ENCODE results near the gene SPATA13.

Gene SPATA13

DNA sequence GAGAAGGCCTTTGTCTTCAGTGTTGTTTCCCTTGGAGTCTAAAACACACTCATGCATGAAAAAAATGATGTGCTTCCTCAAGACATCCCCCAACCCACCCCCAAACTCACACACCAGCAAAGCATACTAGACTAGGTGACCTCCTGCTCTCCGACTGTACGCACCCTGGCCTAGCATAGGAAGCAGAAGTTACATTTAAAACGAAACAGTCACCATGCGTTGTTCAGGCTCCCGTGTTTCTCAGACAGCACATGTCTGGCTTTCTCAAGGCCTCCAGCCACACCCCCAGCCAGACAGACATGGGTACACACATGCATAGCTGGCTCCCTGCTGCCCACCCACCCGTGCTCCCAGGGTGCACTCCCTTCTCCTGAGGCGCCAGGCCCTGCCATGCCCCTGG lies 120.2 kb downstream of the SPATA13 start (continued):
- no peak for TF ChIP-seq HOXA7 (CRISPR knock-in tag; IDR thresholded peaks at IDR 0.05; ENCODE audit: borderline replicate concordance)
- TF ChIP-seq ZNF239 (tag by site-specific recombination; IDR thresholded peaks at IDR 0.05), result no peak
- TF ChIP-seq ZNF19 (tag by site-specific recombination; IDR thresholded peaks at IDR 0.05; ENCODE audit: low read depth), result no peak
- no peak for TF ChIP-seq ZBTB17 (tag by site-specific recombination; IDR thresholded peaks at IDR 0.05)
- TF ChIP-seq ZNF169 (tag by site-specific recombination; IDR thresholded peaks at IDR 0.05), result no peak
- TF ChIP-seq, protein P1, sequence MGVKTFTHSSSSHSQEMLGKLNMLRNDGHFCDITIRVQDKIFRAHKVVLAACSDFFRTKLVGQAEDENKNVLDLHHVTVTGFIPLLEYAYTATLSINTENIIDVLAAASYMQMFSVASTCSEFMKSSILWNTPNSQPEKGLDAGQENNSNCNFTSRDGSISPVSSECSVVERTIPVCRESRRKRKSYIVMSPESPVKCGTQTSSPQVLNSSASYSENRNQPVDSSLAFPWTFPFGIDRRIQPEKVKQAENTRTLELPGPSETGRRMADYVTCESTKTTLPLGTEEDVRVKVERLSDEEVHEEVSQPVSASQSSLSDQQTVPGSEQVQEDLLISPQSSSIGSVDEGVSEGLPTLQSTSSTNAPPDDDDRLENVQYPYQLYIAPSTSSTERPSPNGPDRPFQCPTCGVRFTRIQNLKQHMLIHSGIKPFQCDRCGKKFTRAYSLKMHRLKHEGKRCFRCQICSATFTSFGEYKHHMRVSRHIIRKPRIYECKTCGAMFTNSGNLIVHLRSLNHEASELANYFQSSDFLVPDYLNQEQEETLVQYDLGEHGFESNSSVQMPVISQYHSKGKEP (tag by site-specific recombination; IDR thresholded peaks at IDR 0.05), result no peak
- TF ChIP-seq ZNF146 (tag by site-specific recombination; IDR thresholded peaks at IDR 0.05), result no peak
- TF ChIP-seq, protein P2, sequence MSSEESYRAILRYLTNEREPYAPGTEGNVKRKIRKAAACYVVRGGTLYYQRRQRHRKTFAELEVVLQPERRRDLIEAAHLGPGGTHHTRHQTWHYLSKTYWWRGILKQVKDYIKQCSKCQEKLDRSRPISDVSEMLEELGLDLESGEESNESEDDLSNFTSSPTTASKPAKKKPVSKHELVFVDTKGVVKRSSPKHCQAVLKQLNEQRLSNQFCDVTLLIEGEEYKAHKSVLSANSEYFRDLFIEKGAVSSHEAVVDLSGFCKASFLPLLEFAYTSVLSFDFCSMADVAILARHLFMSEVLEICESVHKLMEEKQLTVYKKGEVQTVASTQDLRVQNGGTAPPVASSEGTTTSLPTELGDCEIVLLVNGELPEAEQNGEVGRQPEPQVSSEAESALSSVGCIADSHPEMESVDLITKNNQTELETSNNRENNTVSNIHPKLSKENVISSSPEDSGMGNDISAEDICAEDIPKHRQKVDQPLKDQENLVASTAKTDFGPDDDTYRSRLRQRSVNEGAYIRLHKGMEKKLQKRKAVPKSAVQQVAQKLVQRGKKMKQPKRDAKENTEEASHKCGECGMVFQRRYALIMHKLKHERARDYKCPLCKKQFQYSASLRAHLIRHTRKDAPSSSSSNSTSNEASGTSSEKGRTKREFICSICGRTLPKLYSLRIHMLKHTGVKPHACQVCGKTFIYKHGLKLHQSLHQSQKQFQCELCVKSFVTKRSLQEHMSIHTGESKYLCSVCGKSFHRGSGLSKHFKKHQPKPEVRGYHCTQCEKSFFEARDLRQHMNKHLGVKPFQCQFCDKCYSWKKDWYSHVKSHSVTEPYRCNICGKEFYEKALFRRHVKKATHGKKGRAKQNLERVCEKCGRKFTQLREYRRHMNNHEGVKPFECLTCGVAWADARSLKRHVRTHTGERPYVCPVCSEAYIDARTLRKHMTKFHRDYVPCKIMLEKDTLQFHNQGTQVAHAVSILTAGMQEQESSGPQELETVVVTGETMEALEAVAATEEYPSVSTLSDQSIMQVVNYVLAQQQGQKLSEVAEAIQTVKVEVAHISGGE (tag by site-specific recombination; conservative IDR thresholded peaks at IDR 0.05; ENCODE audit: low read depth), result no peak
- no peak for TF ChIP-seq RBAK (tag by site-specific recombination; IDR thresholded peaks at IDR 0.05)

DNA sequence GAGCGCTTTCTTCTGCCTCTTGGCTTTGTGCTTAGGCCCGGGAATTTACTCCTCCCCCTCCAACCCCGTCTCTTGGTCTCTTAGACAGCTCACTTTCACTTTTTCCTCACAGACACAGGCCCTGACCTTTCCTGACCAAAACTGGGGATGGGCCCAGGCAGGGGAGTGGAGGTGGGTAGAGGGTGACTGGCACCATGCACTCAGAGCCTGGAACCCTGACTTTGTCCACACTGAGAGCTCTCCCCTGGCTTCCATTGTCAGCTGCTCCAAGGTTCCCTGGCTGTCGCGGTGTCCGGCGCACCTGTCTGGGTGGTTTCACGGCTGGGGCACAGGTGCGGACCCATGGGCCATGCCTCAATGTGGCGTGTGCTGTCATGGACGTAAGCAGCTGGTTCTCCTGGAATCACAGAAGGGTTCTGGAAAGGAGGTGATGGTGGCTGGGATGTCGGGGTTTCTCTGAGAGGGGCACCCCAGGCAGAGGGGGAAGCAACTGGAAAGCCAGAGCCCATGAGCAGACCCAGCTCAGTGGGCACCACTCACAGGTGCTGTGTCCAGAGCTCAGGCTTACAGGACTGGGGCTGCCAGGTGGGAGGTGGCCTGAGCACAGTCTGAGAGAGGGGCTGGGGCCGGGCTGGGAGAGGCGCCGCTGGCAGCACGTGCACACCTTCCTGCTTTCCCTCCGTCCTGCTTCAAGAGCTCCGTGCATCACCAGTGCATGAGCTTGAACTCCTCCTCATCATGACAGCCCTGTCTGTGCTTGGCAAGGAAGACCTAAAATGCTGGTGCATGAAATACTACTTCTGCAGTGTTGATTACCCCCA lies 120.9 kb downstream of the SPATA13 start:
- CTCF ChIA-PET, result no interaction called here
- H3K4me3 ChIP-seq (ENCODE audit: low read depth, low read length), result no peak overlapping the region
- TF ChIP-seq ZNF133 (tag by site-specific recombination; IDR thresholded peaks at IDR 0.05) (no peak), ZNF223 (tag by site-specific recombination; IDR thresholded peaks at IDR 0.05) (no peak), TRIM28 (IDR thresholded peaks at IDR 0.05; ENCODE audit: borderline replicate concordance, low read length) (no peak), ZNF670 (tag by site-specific recombination; IDR thresholded peaks at IDR 0.05; ENCODE audit: low read depth) (no peak), SCRT1 (tag by site-specific recombination; IDR thresholded peaks at IDR 0.05; ENCODE audit: borderline replicate concordance) (no peak), ZNF114 (tag by site-specific recombination; IDR thresholded peaks at IDR 0.05) (no peak), ZNF426 (tag by site-specific recombination; IDR thresholded peaks at IDR 0.05) (no peak), ZNF138 (tag by site-specific recombination; IDR thresholded peaks at IDR 0.05; ENCODE audit: borderline replicate concordance) (no peak), YY2 (tag by site-specific recombination; IDR thresholded peaks at IDR 0.05) (no peak), ZNF169 (tag by site-specific recombination; IDR thresholded peaks at IDR 0.05) (no peak), ZNF785 (tag by site-specific recombination; IDR thresholded peaks at IDR 0.05) (no peak), ZXDB (tag by site-specific recombination; IDR thresholded peaks at IDR 0.05) (no peak), ZNF660 (tag by site-specific recombination; IDR thresholded peaks at IDR 0.05) (no peak), ZSCAN23 (tag by site-specific recombination; IDR thresholded peaks at IDR 0.05) (no peak), ZNF202 (tag by site-specific recombination; IDR thresholded peaks at IDR 0.05; ENCODE audit: borderline replicate concordance) (no peak), ZNF514 (tag by site-specific recombination; IDR thresholded peaks at IDR 0.05) (no peak)
- TF ChIP-seq, protein P3, sequence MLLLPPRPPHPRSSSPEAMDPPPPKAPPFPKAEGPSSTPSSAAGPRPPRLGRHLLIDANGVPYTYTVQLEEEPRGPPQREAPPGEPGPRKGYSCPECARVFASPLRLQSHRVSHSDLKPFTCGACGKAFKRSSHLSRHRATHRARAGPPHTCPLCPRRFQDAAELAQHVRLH (tag by site-specific recombination; IDR thresholded peaks at IDR 0.05), result no peak
- TF ChIP-seq, protein P4, sequence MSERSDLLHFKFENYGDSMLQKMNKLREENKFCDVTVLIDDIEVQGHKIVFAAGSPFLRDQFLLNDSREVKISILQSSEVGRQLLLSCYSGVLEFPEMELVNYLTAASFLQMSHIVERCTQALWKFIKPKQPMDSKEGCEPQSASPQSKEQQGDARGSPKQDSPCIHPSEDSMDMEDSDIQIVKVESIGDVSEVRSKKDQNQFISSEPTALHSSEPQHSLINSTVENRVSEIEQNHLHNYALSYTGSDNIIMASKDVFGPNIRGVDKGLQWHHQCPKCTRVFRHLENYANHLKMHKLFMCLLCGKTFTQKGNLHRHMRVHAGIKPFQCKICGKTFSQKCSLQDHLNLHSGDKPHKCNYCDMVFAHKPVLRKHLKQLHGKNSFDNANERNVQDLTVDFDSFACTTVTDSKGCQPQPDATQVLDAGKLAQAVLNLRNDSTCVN (tag by site-specific recombination; optimal IDR thresholded peaks at IDR 0.05), result no peak
- TF ChIP-seq, protein P5, sequence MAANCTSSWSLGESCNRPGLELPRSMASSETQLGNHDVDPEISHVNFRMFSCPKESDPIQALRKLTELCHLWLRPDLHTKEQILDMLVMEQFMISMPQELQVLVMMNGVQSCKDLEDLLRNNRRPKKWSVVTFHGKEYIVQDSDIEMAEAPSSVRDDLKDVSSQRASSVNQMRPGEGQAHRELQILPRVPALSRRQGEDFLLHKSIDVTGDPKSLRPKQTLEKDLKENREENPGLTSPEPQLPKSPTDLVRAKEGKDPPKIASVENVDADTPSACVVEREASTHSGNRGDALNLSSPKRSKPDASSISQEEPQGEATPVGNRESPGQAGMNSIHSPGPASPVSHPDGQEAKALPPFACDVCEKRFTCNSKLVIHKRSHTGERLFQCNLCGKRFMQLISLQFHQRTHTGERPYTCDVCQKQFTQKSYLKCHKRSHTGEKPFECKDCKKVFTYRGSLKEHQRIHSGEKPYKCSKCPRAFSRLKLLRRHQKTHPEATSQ (tag by site-specific recombination; IDR thresholded peaks at IDR 0.05), result no peak
- TF ChIP-seq, protein P6, sequence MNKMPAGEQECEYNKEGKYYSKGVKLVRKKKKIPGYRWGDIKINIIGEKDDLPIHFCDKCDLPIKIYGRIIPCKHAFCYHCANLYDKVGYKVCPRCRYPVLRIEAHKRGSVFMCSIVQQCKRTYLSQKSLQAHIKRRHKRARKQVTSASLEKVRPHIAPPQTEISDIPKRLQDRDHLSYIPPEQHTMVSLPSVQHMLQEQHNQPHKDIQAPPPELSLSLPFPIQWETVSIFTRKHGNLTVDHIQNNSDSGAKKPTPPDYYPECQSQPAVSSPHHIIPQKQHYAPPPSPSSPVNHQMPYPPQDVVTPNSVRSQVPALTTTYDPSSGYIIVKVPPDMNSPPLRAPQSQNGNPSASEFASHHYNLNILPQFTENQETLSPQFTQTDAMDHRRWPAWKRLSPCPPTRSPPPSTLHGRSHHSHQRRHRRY (tag by site-specific recombination; IDR thresholded peaks at IDR 0.05), result no peak
- H3K9me3 ChIP-seq (ENCODE audit: control insufficient read depth, insufficient read depth, low read depth, low read length), result no peaks in the 10 kb centered on the region
- peaks cover 0 to 5% of the 10 kb centered on the region in 2 experiments; a peak in 1 of 3 replicates for H3K36me3 ChIP-seq (ENCODE audit: control insufficient read depth in 2 of 2, insufficient read depth in 1 of 2, low read length in 2 of 2)
- H3K4me1 ChIP-seq (ENCODE audit: control insufficient read depth, insufficient read depth, low read length), result no peaks in the 10 kb centered on the region
- POLR2A ChIA-PET, result no interaction called here
- H3K27ac ChIP-seq (ENCODE audit: extremely low read depth, low read depth, low read length), result no peak overlapping the region

Measured in HEK293 (cell line).